ENCODE data around the gene RBMS2.

The RBMS2 gene

GRCh38 chr12:56628671-56629458, 107.2 kb downstream of the RBMS2 start:
- Histone ChIP-seq H3K4me1 (ENCODE audit: control insufficient read depth, insufficient read depth, low read length) (peaks cover 16% of the 10 kb centered on the region), H3K27ac (ENCODE audit: low read depth, low read length) (peak overlapping the region; percentile 90), H3K4me3 (ENCODE audit: low read length) (peak overlapping the region; percentile 93), H3K36me3 (ENCODE audit: control insufficient read depth, insufficient read depth, low read length) (peaks cover 2% of the 10 kb centered on the region), H3K27me3 (ENCODE audit: control insufficient read depth, insufficient read depth, low read length) (no peaks in the 10 kb centered on the region), H3K9ac (ENCODE audit: low read length) (peak overlapping the region; percentile 93)

- Histone ChIP-seq H3K36me3 (ENCODE audit: control insufficient read depth, insufficient read depth, low read length) (peaks cover 2% of the 10 kb centered on the region), H3K27me3 (ENCODE audit: control insufficient read depth, insufficient read depth, low read length) (no peaks in the 10 kb centered on the region), H3K4me3 (ENCODE audit: low read length) (peak overlapping the region; percentile 93), H3K9ac (ENCODE audit: low read length) (peak overlapping the region; percentile 93), H3K4me1 (ENCODE audit: control insufficient read depth, insufficient read depth, low read length) (peaks cover 12% of the 10 kb centered on the region), H3K27ac (ENCODE audit: low read depth, low read length) (peak overlapping the region; percentile 90)
These were observed 108.0 kb downstream of the RBMS2 start for GRCh38 chr12:56629459-56630179.

- H3K4me3 ChIP-seq (ENCODE audit: low read length), result peak within 1 kb of the TSS; percentile 93
- H3K27ac ChIP-seq (ENCODE audit: low read depth, low read length), result peak within 1 kb of the TSS; percentile 90
- H3K9ac ChIP-seq (ENCODE audit: low read length), result peak within 1 kb of the TSS; percentile 93
- no peaks in the 10 kb centered on the region for H3K27me3 ChIP-seq (ENCODE audit: control insufficient read depth, insufficient read depth, low read length)
- H3K36me3 ChIP-seq (ENCODE audit: control insufficient read depth, insufficient read depth, low read length), result peaks cover 2% of the 10 kb centered on the region
- peaks cover 12% of the 10 kb centered on the region for H3K4me1 ChIP-seq (ENCODE audit: control insufficient read depth, insufficient read depth, low read length)
These were observed 108.6 kb downstream of the RBMS2 start, which contains the start of gene BAZ2A for GRCh38 chr12:56630180-56630632. TSS of gene BAZ2A (minus strand) at chr12:56630326. CDS start at chr12:56617530, 12,796 bp downstream.

GRCh38 chr12:56631790-56632700, 110.4 kb downstream of the RBMS2 start:
- Histone ChIP-seq H3K9ac (ENCODE audit: low read length) (no peak overlapping the region), H3K4me3 (ENCODE audit: low read length) (peak overlapping the region; percentile 17), H3K4me1 (ENCODE audit: control insufficient read depth, insufficient read depth, low read length) (peaks cover 12% of the 10 kb centered on the region), H3K27ac (ENCODE audit: low read depth, low read length) (no peak overlapping the region), H3K36me3 (ENCODE audit: control insufficient read depth, insufficient read depth, low read length) (no peaks in the 10 kb centered on the region), H3K27me3 (ENCODE audit: control insufficient read depth, insufficient read depth, low read length) (no peaks in the 10 kb centered on the region)

GRCh38 chr12:56632701-56633467, 111.3 kb downstream of the RBMS2 start:
- Histone ChIP-seq H3K4me3 (ENCODE audit: low read length) (peak overlapping the region; percentile 91), H3K27me3 (ENCODE audit: control insufficient read depth, insufficient read depth, low read length) (no peaks in the 10 kb centered on the region), H3K9ac (ENCODE audit: low read length) (no peak overlapping the region), H3K36me3 (ENCODE audit: control insufficient read depth, insufficient read depth, low read length) (peaks cover 6% of the 10 kb centered on the region), H3K4me1 (ENCODE audit: control insufficient read depth, insufficient read depth, low read length) (peaks cover 20% of the 10 kb centered on the region), H3K27ac (ENCODE audit: low read depth, low read length) (no peak overlapping the region)

- H3K9ac ChIP-seq (ENCODE audit: low read length), result peak overlapping the region; percentile 29
- H3K27me3 ChIP-seq (ENCODE audit: control insufficient read depth, insufficient read depth, low read length), result no peaks in the 10 kb centered on the region
- peak overlapping the region; percentile 91 for H3K4me3 ChIP-seq (ENCODE audit: low read length)
- peaks cover 13% of the 10 kb centered on the region for H3K36me3 ChIP-seq (ENCODE audit: control insufficient read depth, insufficient read depth, low read length)
- peaks cover 18% of the 10 kb centered on the region for H3K4me1 ChIP-seq (ENCODE audit: control insufficient read depth, insufficient read depth, low read length)
- peak overlapping the region; percentile 96 for H3K27ac ChIP-seq (ENCODE audit: low read depth, low read length)
These were observed 112.0 kb downstream of the RBMS2 start for GRCh38 chr12:56633468-56634241.

GRCh38 chr12:56634242-56634836, 112.7 kb downstream of the RBMS2 start:
- H3K9ac ChIP-seq (ENCODE audit: low read length), result peak overlapping the region; percentile 29

GRCh38 chr12:56634837-56635791, 113.5 kb downstream of the RBMS2 start:
- peaks cover 23% of the 10 kb centered on the region for H3K36me3 ChIP-seq (ENCODE audit: control insufficient read depth, insufficient read depth, low read length)
- H3K9ac ChIP-seq (ENCODE audit: low read length), result peak overlapping the region; percentile 96
- H3K4me1 ChIP-seq (ENCODE audit: control insufficient read depth, insufficient read depth, low read length), result peaks cover 18% of the 10 kb centered on the region
- H3K27ac ChIP-seq (ENCODE audit: low read depth, low read length), result peak overlapping the region; percentile 96
- no peaks in the 10 kb centered on the region for H3K27me3 ChIP-seq (ENCODE audit: control insufficient read depth, insufficient read depth, low read length)
- H3K4me3 ChIP-seq (ENCODE audit: low read length), result peak overlapping the region; percentile 91

More at GRCh38 chr12:56634242-56634836, 112.7 kb downstream of the RBMS2 start:
- Histone ChIP-seq H3K4me3 (ENCODE audit: low read length) (peak overlapping the region; percentile 91), H3K27ac (ENCODE audit: low read depth, low read length) (peak overlapping the region; percentile 96), H3K4me1 (ENCODE audit: control insufficient read depth, insufficient read depth, low read length) (peaks cover 18% of the 10 kb centered on the region), H3K27me3 (ENCODE audit: control insufficient read depth, insufficient read depth, low read length) (no peaks in the 10 kb centered on the region), H3K36me3 (ENCODE audit: control insufficient read depth, insufficient read depth, low read length) (peaks cover 19% of the 10 kb centered on the region)

- Histone ChIP-seq H3K9ac (ENCODE audit: low read length) (peak overlapping the region; percentile 96), H3K36me3 (ENCODE audit: control insufficient read depth, insufficient read depth, low read length) (peaks cover 23% of the 10 kb centered on the region), H3K27me3 (ENCODE audit: control insufficient read depth, insufficient read depth, low read length) (no peaks in the 10 kb centered on the region), H3K4me3 (ENCODE audit: low read length) (peak overlapping the region; percentile 91), H3K4me1 (ENCODE audit: control insufficient read depth, insufficient read depth, low read length) (peaks cover 12% of the 10 kb centered on the region), H3K27ac (ENCODE audit: low read depth, low read length) (peak overlapping the region; percentile 96)
These were observed 114.4 kb downstream of the RBMS2 start for GRCh38 chr12:56635806-56636674.

Data from rectal smooth muscle tissue (tissue), 1 donor.